ENCODE data around the gene RSPH4A.
"Not testable (repeated sequence)": the region's sequence is repeated elsewhere in the genome, so short reads cannot be mapped to it uniquely, and the experiment has no call there.

Gene RSPH4A

DNA sequence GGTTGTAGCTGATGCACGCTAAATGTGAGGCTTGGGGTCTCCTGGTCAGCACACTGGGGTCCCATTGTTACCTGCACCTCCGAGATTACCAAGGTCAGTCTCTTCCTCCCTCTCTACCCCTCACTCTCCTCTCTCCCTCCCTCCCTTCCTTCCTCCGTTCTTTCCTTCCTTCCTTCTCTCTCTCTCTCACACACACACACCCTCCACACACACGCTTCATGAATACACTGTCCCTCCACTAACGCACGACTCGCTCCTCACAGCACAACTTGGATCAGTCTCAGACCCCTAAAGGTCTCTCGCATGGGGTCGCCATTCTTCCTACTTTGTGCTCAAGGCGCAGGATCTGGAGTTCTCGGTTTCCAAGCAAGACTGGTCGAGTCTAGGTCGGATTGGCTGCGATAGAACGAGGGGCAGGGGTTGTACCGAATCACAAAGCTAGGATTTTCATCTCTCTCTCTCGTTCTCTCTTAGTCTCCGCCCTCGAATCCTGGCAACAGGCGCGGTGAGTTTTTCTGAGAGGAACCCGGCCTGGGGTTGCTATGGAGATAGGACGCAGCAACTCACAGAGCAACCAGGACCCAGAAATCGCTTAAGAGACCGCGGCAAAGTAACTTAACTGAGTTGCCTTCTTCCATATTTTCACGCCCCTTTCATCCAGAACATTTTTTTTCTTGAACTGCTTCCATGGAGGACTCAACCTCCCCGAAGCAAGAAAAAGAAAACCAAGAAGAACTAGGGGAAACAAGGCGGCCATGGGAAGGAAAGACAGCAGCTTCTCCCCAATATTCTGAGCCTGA, at the start of gene RSPH4A:
Gene RSPH4A, plus strand, starts transcription at position 543 of the 800 bp plus-strand sequence. Its CDS starts 145 bp downstream, at position 688.
- DNase-seq = peak; percentile 33

DNA sequence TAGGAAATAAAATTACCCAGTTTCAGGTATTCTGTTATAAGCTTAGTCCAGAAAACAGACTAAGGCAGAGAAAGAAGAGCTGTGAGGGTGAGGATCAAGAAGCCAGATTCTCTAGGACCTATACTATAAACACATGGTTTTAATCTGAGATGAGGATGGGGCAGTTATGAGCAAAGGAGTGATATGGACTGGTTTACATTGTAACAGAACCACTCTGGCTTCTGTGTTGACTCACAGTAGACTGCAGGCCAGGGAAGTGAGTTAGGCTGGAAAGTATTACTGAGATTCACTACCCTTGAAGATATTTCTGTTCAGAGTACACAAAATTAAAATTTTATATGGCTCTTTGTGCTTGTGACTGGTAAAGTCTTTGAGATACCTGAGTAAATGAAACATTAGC, 48.2 kb upstream of the RSPH4A start:
- no peak for DNase-seq

DNA sequence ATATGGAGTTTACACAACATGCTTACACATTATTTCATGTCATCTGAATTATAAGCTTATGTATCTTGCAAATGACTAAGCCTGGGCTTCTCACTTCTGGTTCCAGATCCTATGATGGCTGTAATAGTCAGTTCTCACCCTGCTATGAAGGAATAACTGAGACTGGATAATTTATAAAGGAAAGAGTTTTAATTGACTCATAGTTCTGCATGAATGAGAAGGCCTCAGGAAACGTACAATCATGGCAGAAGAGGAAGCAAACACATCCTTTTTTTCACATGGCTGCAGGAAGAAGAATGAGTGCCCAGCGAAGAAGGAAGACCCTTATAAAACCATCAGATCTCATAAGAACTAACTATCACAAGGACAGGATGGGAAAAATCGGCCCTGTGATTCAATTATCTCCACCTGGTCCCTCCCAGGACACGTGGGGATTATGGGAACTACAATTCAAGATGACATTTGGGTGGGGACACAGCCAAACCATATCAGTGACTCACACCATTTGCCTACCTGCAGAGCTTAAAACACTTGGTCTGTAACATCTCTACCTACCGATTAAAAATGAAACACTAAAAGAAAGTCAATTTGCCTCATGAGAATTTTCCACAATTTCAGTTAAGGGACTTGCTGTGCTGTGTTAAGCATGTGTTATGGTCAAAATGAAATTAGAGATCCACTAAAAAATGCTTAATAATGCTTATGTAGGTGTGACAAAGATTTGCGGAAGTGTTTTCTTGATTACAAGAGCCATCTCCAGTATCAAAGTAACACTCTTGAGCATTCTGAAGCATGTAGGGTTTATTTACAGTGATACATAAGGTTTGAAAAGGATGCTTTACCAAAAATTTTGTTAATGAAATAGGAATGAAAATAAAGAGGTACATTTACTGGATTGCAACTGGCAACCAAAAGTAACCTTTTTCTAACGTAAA, 47.2 kb upstream of the RSPH4A start:
- no peak for DNase-seq

DNA sequence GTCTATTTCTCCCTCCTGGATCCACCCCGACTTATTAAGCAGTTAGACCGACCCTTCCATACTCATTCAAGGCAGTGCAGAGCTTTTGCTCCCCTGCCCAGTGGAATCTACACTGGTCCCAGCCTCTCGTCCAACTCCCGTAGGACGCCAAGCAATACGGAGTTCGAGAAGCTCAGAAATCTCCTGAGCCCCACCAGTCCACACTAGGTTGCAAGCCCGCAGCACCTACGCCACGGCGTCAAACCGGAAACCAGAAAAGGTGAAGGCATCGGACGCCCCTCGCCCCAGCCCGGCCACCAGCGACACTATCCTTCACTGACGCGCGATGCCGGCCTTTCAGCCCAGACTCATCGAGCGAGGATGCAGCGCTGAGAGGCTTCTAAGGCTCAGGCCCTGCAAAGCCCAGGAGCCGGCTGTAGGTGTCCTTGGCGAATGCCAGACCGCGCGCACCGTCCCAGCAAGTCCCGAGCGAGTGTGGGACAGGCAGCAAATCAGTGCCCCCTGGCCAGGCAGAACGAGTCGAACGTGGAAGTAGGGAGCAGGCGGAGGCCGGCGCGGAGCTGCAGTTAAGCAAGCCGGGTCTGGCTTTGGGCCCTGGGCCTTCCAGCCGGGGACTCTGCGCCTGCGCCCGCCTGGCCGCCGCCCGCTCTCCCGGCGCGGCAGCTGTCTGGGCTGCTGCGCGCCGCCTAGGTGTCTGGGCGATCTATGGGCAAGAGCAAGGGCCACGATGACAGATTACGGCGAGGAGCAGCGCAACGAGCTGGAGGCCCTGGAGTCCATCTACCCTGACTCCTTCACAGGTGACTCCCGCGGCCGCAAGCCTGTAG, 45.2 kb upstream of the RSPH4A start, which contains the start of gene RWDD1:
Gene RWDD1, plus strand, starts transcription at position 649 of the 827 bp plus-strand sequence. Its CDS starts 79 bp downstream, at position 728.
- peak; percentile 97 for DNase-seq

DNA sequence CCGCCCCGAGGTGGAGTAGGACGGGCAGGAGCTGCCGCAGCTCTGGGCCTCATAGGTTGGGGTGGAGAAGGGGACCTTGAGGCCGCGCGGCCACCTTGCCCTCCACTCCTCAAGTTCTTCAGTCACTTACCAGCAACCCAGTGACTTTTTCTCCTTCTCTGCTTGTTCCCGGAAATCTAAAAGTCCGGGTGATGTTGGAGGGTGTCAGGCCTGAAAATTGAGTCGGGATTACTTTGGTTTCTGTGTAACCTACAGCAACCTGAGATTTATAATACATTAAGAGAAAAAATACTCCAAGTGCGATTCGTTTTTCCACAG, 44.6 kb upstream of the RSPH4A start:
- DNase-seq = no peak

DNA sequence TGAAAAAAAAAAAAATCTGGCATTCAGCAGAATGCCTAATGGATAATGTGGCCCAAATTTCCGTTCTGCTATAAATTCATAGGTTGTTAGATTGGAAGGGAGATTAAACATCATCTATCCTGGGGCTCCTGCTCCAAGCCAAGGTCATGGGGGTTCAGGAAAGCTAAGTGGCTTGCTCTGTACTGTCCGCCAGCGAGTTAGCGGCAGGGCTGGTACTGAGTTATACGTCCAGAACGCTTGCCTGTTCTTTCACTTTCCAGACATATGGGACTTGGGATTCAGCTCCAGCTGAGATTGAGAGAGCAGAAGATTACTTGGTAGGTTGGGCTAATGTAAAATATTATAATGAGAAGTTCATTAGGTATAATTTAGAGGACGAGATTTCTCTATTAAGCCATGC, 44.1 kb upstream of the RSPH4A start:
- peak; percentile 12 for DNase-seq

DNA sequence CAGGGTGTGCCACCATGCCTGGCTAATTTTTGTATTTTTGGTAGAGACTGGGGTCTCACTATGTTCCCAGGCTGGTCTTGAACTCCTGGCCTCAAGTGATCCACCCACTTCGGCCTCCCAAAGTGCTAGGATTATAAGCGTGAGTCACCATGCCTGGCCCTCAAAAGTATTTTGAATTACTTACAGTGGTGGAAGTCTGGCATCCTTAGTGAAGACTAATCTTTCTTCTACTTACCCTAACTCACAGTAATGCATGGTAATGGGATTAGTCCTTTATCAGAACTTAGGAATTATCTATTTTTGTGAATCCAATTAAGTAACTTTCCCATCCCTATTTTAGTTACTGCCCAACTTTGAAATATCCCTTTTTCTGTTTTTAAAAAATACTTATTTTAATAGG, 41.1 kb upstream of the RSPH4A start:
- no peak for DNase-seq

DNA sequence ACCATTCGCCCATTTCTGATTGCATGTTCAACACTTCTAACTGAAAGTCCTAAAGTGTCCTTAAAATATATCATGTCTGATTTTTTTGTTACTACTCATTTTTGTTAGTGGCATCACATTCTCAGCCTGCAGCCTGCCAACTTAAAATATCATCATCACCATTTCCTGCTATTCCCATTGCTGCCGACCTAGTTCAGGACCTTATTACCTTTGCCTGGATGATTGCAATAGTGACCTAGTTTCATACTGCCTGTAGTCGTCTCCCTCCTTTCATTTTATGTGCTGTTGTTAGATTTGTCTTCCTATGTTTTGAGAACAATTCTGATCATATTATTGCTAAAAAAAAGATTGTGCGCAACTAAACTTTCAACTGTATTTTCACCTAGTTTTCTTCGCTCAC, 38.8 kb upstream of the RSPH4A start:
- no peak for DNase-seq

DNA sequence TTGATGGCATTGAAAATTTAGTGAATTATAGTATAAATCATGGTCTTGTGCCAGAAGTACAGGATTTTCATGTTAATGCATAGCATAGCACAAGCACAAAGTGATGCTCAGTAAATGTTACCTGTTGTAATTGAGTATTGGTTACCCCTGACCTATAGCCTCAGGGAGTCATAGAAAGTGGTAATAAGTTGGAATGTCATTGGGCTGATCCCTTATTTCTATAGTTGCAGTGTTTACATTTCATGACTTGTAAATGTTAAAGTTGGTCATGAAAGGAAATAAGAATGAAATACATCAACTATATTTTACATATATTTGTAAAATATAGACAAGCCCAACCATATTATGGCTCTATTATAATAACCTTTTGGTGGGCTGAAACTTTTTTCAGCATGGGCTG, 37.9 kb upstream of the RSPH4A start:
- DNase-seq = no peak

DNA sequence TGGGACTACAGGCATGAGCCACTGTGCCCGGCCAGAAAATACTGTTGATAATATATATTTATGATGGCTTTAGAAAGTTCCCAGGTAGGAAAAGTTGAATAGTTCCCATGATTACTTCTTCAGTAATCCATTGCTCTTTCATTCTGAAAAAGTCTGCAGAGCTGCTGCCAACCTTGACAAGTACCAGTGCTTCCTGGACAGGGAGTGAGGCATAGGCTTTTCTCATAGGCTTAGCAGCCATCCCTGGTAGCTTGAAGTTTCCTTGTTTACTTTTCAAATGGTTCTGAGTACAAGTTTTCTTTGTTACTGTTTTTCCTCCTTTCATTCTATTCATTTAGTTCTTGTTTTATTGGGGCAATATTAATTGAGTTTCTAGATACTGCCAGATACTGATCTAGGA, 37.1 kb upstream of the RSPH4A start:
- no peak for DNase-seq

DNA sequence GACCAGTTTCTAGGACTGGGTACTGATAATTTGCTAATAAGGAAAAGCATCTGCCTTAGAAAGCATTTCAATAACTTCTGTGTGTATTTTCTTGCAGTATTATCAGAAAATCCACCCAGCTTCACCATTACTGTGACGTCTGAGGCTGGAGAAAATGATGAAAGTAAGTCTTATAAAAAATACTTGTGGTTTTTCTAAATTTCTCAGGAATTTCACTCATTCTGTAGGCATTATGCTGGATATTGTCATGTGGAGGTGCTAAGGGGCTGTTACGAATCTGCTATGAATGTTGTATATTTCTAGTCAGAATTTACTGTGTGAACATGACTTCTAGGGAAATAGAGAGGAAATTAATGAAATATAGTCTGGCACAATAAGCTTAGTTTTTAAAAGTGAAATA, 36.1 kb upstream of the RSPH4A start:
- DNase-seq = no peak

DNA sequence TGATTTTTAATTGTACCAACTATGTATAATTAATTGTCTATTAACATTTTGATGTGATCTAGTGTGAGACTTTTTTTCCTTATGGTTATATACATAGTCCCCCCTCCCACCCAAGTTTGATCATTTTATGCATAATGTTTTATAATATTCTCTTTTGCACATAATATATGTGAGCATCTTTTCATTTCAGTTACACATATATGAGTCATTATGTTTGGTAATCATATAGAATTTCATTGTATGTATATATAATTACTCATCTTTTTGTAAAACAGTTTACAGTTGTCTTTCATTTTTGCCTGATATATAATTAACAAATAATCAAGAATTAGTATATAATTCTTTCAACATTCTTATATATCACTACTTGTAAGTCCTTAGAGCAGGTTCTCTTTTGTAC, 30.0 kb upstream of the RSPH4A start:
- DNase-seq = no peak

DNA sequence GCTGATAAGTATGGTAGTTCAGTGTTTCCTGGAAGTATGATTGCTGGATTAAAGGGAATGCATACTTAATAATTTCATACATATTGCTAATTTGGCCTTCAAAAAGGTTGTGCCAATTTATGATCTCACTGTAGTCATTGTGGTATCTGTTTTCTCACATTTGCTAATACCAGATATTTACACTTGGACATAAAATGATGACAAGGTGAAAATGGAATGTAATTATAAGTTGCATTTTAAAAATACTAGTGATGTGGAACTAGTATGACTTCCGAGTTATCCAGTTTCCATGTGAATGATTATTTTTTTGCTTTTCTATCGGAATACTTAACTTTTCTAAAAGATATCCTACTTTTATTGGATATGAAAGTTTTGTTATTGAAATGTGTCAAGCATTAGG, 29.5 kb upstream of the RSPH4A start:
- DNase-seq = no peak

DNA sequence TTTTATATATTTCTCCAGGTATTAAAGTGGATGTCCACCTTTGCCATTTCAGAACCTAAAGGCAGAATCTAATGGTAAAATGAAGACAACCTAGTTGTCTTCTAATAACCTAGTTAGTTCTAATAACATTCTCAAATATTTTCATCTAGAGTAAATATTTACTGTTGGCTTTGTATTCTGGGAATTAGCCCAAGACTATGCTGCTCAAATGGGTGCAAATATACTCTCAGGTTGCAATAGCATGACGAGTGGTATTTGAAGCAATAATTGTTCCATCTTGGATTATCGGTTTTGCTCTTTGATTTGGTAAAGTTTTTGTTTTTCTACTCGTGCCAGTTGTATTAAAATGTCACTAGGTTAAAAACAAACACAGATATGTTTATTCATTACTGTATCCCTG, 21.0 kb upstream of the RSPH4A start:
- no peak for DNase-seq

DNA sequence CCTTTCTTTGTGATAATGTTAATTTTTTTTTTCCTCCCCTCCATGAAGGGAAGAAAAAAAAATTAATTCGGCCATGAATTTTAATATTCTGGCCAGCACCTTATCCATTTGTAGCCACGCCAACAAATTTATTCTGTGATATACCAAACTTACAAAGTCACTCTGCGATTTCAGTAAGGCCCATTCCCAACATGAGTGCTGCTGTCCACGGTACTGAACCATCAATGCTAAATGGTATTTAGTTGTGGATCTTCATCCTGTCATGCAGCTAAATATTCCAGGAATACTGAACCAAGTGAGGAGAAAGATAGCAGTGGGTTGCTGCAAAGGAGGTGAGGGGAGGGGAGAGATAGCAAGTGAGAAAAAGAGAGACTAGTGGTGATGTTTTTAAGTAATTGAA, 19.5 kb upstream of the RSPH4A start:
- DNase-seq = no peak

DNA sequence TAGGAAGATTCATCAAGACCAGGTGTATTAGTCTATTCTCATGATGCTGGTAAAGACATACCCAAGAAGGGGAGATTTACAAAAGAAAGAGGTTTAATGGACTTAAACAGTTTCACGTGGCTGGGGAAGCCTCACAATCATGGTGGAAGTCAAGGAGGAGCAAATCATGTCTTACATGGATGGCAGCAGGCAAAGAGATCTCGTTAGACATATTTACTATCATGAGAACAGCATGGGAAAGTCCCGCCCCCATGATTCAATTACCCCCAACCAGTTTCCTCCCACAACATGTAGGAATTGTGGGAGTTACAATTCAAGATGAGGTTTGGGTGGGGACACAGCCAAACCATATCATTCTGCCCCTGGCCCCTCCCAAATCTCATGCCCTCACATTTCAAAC, 12.4 kb upstream of the RSPH4A start:
- DNase-seq = not testable (repeated sequence)

DNA sequence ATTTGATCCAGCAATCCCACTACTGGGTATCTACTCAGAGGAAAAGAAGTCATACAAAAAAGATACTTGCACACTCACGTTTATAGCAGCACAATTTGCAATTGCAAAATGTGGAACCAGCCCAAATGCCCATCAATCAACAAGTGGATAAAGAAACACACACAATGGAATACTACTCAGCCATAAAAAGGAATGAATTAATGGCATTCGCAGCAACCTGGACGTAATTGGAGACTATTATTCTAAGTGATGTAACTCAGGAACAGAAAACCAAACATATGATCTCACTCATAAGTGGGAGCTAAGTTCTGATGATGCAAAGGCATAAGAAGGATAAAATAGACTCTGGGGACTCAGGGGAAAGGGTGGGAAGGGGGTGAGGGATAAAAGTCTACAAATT, 11.4 kb upstream of the RSPH4A start:
- not testable (repeated sequence) for DNase-seq

DNA sequence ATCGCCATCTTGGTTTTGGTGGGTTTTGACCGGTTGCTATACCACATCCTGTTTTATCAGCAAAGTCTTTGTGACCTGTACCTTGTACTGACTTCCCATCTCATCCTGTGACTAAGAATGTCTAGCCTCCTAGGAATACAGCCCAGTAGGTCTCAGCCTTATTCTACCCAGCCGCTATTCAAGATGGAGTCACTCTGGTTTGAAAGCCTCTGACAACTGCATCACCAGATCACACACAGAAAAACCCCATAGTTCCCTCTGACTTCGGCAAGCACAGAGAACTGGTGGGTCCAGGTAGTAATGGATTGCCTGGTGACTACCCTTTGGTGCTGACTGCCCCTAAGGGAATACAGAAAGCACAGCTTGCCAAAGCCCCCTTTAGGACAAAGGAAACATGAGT, 10.3 kb upstream of the RSPH4A start:
- no peak for DNase-seq

DNA sequence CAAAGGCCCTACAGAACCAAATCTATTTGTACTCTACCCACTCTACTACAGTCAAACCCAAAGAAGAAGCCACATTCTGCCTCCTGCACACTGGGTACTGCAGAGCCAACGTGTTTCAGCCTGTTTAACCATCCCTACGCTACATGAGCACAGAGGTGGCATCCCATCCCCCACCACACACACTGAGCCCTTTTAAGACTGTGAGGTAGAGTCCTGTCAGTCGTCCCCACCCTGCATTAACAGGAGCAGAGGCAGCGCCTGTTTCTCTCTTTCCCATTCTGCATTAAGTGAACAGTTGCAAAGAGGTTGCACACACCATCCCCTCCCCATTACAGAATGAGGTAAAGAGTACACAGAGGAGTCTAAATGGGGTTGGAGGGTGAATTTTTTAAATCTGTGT, 5.2 kb upstream of the RSPH4A start:
- no peak for DNase-seq

DNA sequence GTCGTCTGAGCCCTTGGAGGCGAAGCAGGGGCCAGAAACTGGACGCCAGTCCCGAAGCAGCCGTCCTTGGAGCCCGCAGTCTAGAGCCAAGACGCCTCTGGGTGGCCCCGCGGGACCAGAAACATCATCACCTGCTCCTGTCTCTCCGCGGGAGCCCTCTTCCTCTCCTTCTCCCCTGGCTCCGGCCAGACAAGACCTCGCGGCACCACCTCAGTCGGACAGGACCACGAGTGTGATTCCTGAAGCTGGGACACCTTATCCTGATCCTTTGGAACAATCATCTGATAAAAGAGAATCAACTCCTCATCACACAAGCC, 416 bp downstream of the RSPH4A start:
- DNase-seq = no peak

DNA sequence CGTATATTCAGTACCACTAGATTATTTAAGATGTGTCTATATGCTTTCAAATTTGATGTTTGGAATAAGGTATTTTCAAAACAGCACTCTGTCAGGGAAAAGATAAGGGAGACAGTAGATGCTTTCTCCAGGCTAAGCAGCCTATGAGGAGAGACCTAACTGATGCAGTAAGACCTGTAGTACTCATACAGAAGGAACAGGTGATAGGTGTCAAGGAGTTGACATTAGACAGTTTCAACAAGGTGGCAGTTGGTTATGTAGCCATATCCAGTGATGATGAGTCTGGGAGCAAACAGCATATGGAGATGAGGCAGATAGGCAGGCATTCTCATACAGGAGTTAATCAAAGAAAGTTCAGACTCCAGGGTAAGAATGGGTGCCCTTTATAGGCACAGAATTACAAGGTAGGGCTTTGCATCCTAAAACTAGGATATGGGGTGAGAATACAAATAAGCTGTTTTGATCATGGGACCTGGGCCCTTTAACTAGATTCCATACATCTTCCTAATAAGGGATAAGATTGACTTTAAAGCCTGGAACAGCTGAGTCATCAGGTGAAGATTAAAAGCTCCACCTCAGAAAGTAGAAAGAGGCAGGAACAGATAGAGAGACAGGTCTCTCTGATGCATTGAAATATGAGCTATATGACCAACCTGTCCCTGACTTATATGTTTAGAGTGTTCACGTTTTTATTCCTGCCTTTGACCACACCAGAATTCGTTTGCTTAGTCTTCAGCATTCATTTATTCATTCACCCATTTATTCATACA, 7.9 kb downstream of the RSPH4A start:
- no peak for DNase-seq

DNA sequence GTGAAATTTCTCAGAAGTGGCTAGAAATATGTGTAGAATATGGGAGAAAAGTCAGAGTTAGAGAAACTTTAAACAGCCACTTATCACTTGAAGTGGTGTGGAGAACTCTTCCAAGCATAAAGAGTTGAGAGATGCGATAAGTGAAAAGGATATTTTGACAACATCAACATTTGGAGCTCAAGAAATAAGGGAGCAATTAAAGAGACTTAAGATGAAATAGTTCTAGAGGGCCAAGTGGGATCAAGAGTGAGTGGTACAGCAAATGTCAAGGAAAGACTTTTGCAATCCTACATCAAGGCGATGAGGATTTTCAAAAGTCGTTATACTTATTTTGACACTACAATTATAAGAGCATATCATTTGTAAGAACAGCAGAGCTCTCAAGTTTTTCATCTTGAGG, 9.6 kb downstream of the RSPH4A start:
- no peak for DNase-seq

DNA sequence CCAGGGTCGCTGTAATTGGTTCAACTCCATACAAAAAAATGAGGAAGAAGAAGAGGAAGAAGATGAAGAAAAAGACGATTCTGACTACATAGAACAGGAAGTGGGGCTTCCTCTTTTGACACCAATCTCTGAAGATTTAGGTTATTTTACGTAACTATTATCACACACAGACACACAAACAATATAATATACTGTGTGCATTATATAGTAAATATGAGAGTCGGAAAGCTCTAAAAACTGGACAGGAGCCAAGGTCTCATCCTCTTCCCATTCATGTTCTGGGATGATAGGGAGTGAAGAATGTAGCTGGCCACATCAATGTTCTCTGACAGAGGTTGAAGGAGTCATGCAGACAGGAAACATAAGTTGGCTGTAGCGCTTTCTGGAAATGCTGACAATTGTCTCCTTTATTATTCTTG, 13.3 kb downstream of the RSPH4A start:
- no peak for DNase-seq

Data from NCI-H446 treated with DMSO at 0.1 percent for 48 hours (cell line).